NOMO-1 treated with DMSO at 0.1 percent for 48 hours (cell line): ENCODE data around the gene UNC13C.
"Not testable (repeated sequence)": the region's sequence is repeated elsewhere in the genome, so short reads cannot be mapped to it uniquely, and the experiment has no call there.

Source experiments
- DNase-seq: peaks from one replicate; lab custom pipeline; 2025; ENCODE audit not compliant: unreplicated experiment; lab: John Stamatoyannopoulos, UW

The UNC13C gene

DNA sequence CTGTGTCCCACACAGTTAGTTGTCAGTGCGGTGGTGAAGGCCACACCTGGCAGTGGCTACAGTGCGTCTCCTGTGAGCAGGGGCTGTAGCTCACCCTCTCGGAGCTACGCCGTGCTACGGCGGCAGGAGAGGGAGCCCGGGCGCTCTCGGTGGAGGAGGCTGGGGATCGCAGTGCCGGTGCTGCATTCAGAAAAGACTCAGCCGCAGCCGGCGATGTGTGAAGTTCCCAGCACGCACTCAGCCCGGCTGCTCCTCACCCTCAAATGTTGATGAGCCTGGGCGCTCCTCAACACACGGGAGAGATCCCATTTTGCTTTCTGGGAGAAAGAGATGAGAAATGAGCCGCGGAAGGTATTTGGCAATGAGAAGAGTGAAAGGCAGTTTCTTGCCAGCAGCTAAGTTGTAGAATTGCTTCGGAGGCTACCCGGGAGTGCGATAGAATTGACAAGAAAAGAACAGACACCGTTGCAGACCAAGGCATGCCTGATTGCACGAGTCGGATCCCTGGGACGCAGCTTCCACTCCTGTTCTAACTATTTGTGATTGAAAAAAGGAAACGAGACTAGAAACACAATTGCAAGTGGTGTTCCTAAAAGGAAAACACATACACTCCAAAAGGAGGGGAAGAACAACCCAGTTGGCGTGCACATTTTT lies at the start of gene UNC13C:
TSS of gene UNC13C (plus strand) at position 189 of the 654 bp plus-strand sequence. CDS start 34,463 bp downstream, outside the sequence.
- DNase-seq: no peak

DNA sequence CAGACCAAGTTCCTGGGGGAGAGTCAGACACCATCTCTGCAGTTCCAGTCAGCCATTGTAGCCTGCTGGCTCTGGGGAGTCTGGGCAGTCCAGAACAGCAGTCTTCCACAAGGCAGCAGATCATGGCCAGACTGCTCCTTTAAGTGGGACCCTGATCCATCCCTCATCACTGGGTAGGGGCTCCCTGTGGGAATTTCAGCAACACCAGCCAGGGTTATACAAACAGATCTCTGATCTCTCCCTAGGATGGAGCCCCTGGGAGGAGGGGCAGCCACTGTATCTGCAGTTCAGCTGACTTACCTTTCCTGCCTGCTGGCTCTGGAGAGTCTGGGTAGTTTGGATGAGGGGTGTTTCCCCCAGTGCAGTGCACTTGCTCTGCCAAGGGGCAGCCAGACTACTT lies 42.1 kb upstream of the UNC13C start:
- no peak for DNase-seq

DNA sequence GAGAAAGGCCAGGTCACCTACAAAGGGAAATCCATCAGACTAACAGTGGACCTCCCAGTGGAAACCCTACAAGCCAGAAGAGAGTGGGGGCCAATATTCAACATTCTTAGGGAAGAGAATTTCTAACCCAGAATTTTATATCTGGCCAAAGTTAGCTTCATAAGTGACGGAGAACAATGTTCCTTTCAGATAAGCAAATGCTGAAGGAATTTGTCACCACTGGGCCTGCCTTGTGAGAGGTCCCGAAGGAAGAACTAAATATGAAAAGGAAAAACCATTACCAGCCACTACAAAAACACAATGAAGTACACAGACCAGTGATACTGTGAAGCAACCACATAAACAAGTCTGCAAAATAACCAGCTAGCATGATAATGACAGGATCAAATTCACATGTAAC lies 40.6 kb upstream of the UNC13C start:
- not testable (repeated sequence) for DNase-seq

DNA sequence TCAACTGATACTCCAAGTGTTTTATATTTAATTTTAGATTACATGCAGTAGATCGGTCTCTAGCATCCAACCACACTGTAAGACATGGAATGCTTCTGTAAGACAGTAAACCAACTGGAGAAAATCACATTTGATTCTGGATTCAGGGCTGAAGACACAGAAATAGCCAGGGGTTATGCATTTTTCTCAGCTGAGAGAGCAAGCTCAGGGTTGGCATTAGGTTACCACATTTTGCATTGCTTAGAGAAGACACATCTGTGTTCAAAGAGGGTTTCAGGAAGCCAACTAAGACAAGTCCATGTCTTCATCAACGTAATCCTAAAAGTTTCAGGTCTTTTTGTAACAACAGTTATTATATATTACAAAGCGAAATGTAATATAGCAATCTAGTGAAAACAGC lies 27.7 kb upstream of the UNC13C start:
- DNase-seq: no peak

DNA sequence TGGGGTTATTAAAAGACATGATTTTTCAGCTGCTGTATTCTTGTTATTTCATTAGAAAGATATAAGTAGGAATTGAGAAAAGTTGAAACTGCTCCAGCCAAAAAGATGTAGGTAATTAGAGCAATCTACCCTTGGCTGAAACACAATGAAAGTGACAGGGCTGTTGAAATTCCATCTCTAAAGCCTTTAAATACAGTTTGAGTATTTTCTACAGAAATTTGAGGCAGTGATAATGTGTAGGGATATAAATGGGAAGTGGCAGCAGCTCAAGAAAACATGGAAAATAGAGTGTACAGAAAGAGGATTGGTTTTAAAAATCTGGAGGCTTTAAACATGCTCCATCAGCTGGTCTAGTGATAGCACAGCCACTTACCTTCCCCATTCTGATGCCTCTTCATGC lies 22.8 kb upstream of the UNC13C start:
- DNase-seq: no peak

DNA sequence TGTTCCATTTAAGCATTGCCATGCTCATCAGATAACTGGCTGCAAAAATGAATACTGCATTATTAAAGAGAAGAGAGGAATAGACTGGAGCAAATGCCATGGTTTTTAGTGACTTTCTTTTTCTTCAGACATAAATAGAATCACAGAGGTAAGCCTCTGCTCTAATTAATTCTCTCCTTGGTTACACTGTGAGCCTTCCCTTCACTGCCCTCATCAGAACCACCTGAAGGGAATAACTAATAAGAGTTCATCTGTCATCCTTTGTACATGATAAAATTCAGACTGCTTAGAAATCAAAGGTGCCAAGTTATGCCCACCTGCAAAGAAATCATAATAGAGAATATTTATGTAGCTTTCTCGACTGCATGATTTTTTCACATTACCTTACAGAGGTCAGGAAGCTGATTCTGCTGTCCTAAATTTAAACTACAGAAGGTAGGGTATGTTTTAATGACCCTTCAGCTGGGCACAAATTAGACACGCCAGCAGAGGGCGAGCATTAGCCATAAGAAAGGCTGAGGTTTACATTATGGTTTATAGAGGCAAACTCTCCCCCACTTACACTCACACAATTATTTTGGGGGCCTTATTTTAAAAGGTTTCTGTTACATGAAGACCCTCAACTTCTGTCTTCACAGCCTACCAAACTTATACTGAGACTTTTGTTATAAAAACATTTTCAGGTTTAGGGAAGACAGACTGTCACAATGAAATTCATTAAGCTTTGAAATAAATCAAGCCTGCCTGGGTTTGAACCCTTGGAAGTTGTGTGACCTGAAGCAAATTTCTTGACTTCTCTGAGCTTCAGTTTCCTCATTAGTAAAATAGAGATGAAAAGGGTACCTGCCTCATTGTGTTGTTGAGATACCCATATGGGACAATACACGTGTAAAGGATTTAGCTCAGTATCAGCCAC lies 15.3 kb upstream of the UNC13C start:
- DNase-seq: peak; percentile 25

DNA sequence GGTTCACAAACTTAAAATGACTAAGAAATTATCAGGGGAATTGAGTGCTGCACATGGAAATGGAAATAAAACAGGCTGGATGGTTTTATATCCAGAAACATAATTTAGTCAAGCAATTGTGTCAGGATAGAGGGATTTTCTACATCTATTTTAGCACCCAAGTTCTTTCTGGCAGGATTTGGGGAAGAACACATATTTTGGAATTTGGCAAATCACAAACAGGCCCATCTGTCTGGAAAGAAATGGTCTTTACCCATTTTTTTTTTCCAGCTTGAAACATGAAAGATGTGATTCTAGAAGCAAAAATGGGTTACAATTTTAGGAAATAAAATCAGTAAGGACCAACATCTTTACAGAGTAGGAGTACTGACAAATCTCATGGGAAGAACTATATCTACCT lies 14.4 kb upstream of the UNC13C start:
- DNase-seq: no peak

DNA sequence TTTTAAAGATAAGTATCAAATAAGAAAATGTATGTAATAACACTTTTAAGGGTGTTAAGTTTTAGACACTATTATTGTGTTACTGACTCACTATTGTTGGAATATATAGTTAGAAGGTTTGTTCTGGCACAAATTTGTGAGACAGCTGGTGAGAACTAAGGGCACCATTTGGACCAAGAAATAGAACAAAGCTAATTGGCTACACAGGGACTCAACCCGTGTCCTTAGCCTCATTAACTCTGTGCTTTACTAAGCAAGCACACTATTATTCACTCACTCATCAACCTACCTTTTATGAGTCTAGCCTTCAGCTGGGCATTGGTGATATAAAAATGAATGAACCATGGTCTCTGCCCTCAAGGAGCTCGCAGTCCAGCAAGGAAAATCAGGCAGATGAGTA lies 4.1 kb upstream of the UNC13C start:
- DNase-seq: no peak

DNA sequence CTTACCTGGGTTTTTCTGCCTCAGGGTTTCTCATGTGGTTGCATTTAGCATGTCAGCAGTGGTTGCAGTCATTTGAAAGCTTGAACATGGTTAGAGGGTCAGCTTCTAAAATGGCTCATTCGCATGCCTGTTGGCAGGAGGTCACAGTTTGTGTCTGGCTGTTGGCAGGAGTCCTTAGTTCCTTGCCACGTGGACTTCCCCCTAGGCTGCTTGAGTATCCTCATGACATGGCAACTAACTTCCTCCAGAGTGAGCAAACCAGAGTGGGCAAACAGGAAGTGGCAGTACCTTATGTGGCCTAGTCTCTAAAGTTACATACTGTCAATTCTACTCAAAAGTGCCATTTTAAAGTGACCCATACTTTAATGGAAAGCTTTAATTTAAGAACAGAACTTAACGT lies 3.4 kb upstream of the UNC13C start:
- DNase-seq: no peak

DNA sequence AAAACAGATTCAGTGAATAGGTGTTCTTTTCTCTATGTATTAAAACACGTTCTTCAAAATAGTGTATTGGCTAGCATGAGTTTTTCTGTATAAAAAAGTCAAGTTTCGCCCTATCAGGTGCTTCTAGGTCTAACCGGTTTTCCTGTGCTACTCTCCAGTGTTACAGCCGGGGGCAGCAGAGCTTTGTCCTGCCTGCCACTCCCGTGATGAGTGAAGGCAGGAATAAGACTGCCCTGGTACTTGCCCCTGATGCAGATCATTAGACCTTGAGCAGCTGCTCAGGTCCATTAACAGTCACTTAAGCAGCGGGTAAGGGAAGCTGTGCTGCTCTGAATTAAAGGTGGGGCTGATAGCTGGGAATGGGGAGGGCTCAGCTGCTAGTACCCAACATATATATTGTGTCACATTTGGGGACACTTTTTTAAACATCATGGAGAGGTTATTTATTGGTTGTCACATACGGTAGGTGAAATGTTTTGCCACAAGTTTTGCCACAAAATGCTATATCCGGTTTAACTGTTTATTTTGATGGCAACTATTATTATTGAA lies 1.3 kb upstream of the UNC13C start:
- no peak for DNase-seq

DNA sequence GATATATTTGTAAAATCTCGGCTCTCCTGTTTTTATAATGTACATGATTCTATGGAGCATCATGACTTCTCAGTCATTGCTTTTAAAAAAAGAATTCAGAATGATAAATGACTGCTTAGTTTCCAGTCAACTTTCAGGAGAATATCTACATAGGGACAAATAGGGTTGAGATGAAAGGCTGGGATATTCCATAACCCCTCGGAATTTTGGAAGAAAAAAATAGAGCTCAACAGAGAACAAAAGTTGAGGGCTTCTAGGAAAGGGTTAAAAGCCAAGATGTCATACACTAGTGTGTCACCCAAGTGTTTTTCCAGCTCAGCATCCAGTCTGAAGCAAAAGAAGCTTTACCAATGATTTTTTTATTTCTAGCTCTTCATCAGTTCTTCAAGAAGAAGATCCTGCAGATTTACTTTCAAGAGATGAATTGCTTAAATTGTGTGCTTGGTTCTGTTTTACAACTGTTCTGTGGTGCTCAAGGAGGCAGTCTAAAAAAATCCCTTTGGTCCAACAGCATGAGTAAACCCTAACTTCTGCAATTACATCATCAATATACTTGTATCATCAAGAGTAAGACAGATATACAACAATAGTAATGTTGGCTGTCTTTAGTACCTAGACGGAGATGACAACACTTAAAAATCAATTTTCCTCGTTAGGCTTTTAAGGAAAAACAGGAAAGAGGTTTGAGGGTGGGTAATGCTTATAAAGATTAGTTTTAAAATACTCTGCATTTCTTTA lies 979 bp downstream of the UNC13C start:
- DNase-seq: no peak

DNA sequence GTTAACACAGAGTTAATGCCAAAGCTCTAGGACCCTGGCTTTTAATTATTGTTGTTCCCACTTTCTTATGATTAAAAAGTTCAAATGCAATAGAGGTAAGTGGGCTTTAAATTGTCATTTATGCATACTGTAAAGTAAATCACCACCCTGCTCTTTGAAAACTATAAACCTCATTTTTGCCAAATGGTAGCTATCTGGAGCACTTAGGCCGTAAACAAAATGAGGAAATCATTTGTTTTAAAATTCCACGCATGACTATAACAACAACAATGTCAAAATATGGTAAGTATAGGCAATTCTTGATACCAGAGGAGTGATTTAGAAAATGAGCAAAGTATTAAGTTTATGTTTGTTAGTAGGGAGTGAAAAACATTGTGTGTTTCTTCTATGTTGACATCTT lies 1.8 kb downstream of the UNC13C start:
- DNase-seq: no peak

DNA sequence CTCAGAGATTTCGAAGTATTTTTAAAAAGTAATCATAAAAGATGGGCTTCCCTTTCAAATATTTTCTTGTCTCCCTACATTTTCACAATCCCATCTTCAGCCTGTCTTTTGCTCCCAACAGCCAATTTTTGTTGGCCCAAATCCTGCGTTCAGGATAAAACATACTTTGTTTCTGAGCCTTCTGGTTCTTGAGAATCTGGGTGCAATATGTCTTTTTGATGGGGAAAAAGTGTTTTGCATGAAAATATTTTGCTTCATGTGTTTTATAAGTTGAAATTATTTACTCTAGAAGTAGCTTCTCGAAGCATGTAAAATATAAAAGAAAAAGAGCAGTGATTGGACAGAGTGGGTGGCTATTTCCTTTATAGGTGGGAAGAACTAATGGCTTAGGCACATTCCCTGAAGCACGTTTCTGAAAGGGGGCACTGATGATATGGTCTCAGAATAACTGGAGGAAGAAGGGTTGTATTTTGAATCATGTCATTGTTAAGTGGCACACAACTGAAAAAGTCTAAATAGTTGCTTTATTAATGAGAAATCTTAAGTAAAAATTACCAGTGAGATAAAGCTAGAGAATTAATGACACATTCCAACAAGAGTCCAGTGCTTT lies 3.9 kb downstream of the UNC13C start:
- no peak for DNase-seq

DNA sequence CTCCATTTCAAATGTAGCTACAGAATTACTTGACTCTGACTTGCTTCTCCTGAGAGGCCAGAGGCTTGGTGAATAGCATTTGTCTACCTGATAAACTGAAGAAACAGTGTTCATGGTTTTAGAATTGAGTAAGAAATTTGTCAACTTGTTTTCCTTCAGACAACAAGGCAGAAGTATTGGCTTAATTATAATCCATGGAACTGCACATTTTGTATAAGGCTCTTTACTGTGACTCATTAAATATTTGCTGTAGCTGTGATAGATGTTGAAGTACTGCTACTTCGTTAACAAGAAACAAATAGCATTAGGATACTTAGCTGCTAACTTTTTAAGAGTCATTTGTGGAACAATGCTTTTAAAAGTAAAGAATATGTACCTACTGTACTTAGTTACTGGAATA lies 4.6 kb downstream of the UNC13C start:
- DNase-seq: no peak

DNA sequence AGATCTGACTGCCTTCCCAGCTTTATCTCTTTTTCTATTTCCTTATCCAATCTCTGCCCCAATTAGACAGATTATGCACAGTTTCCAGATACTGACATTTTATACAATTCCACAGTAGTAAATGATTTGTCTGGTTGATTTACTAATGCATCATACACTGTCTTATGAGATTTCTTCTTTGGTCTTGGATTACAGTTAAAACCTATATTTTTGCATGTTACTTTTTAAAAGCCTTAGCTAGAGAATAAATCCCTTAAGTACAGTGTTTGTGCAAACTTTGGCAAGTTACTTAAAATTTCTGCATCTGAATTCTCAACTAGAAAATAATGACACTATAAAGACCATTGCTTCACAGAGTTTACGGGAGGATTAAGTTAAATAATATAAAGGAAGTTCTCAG lies 6.0 kb downstream of the UNC13C start:
- DNase-seq: no peak

DNA sequence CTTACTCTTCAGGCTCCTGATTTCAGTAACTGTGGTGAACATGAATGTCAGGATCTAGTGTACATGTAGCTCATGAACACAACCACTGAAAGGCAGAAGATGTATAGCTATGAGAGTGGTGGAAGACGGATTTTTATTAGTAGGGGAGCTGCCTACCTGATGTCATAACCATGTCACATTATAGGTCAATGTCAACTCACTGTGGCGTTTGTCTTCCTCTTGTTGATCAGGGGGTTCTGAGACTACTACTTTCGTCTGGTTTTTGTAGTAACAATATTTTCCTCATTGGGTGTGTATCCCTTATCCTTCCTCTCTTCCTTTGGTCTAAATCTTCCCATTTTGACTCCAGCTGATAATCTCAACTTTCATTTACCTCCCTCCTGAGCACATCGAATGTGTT lies 7.3 kb downstream of the UNC13C start:
- no peak for DNase-seq

DNA sequence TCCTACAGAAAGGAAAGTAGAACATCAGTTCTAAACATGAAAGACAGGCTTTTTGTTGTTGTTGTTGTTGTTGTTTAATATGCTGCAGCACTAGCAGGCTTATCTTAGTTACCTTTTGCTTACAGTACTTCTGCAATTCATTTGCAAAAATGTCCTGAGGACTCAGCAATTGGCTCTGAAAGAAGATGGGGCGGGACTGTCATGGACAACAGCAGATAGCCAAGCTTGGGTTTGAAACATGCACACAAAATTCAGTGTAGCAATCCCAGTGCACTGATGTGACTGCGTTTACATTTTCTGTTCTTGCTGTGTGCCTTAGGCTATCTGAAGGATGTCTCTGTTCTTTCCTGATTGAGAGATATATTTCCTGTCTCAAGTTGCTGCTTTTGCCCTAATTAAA lies 9.2 kb downstream of the UNC13C start:
- DNase-seq: no peak

DNA sequence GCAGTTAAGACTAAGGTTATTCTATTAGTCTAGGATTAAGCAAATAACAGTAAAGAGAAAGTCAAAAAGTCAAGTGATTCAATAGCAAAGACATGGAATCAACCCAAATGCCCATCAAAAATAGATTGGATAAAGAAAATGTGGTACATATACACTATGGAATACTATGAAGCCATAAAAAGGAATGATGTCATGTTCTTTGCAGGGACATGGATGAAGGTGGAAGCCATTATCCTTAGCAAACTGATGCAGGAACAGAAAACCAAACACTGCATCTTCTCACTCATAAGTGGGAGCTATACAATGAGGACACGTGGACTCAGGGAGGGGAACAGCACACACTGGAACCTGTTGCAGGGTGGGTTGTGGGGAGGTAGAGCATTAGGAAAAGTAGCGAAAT lies 29.0 kb downstream of the UNC13C start:
- no peak for DNase-seq

DNA sequence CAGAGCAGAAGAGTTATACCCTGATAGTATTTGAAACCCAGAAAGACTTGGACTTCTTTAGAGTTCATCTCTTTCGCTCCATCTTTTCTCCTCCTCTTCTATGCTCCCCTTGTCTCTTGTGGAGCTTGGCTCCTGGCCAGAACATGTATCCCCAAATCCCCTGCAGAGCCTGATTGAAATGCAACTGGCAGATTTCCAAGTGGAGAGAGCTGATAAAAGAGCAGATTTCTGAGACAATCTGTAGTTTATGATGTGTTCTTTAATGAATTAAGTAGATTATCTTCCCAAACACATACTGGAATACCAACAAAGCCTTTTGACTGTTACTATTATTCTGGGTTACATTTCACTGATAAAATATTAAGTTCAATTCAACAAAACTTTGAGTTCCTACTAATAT lies 33.4 kb downstream of the UNC13C start:
- DNase-seq: no peak

DNA sequence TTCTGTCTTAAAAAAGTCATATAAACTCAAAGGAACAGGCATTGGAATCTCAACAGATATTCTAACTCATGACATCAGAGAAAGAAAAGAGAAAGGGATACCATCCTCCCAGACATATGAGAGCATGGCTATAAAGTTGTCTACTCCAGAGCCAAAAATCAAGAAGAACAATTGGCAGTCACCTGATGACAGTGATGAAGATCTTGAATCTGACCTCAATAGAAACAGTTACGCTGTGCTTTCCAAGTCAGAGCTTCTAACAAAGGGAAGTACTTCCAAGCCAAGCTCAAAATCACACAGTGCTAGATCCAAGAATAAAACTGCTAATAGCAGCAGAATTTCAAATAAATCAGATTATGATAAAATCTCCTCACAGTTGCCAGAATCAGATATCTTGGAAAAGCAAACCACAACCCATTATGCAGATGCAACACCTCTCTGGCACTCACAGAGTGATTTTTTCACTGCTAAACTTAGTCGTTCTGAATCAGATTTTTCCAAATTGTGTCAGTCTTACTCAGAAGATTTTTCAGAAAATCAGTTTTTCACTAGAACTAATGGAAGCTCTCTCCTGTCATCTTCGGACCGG lies 35.9 kb downstream of the UNC13C start:
- no peak for DNase-seq

DNA sequence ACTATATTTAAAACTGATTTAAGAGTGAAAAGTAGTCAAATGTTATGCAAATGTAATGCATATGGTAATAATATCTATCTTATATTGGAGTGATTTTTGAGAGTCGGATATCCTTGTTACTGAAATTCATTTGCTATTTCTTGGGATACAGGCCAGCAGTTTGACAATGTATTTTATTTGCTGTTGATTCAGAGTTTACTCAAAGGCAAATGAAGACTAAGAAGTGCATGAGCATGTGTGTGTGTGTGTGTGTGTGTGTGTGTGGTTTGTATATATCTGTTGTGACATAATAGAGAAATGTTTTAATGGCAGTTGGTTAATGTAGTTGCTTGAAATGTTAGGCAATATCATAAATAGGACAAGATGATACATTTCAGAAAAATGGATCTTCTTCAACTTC lies 39.0 kb downstream of the UNC13C start:
- DNase-seq: no peak
